Measurements from ENCODE around the gene CNGB1. TPM values are rescaled to one million over a fixed set of nuclear protein-coding genes. Genes with fewer than 3 reads are reported as not detected.

The CNGB1 gene
- total RNA-seq, 2 experiments from 2014 or later: not detected

GRCh38 chr16:57955572-57956188 lies 15.2 kb downstream of the CNGB1 start:
- no peak for ATAC-seq (ENCODE audit: poor library complexity)
- no peaks in the 10 kb centered on the region for H3K4me1 ChIP-seq (ENCODE audit: insufficient read depth, low read length)
- no peak overlapping the region for H3K4me3 Mint-ChIP-seq
- H3K4me3 ChIP-seq (ENCODE audit: low read length): no peak overlapping the region
- no peaks in the 10 kb centered on the region for H3K4me1 Mint-ChIP-seq (ENCODE audit: low read depth)
- no peaks in the 10 kb centered on the region for H3K9me3 Mint-ChIP-seq
- H3K27me3 ChIP-seq (ENCODE audit: control insufficient read depth in 1 of 2, insufficient read depth in 2 of 2, low read length in 2 of 2): no peaks in the 10 kb centered on the region
- no peaks in the 10 kb centered on the region for H3K36me3 Mint-ChIP-seq (ENCODE audit: low read depth)
- H3K9me3 ChIP-seq (ENCODE audit: control insufficient read depth in 1 of 2, insufficient read depth in 1 of 2, low read length in 2 of 2): no peaks in the 10 kb centered on the region
- CTCF ChIA-PET: no interaction called here
- intact Hi-C loops (cut with DNase I, micrococcal nuclease): no loop called here
- no peak for DNase-seq
- H3K27me3 Mint-ChIP-seq: no peaks in the 10 kb centered on the region
- POLR2A ChIA-PET: no interaction called here
- TF ChIP-seq CTCF (IDR thresholded peaks at IDR 0.05): no peak
- no peaks in the 10 kb centered on the region for H3K36me3 ChIP-seq (ENCODE audit: insufficient read depth, low read length)
- no peak overlapping the region for H3K27ac Mint-ChIP-seq
- no peak overlapping the region for H3K27ac ChIP-seq (ENCODE audit: low read depth in 1 of 2, low read length in 2 of 2)

GRCh38 chr16:57953857-57954256 lies 17.1 kb downstream of the CNGB1 start:
- Histone ChIP-seq H3K4me3 (ENCODE audit: low read length) (no peak overlapping the region), H3K9me3 (ENCODE audit: control insufficient read depth in 1 of 2, insufficient read depth in 1 of 2, low read length in 2 of 2) (no peaks in the 10 kb centered on the region), H3K36me3 (ENCODE audit: insufficient read depth, low read length) (no peaks in the 10 kb centered on the region), H3K27me3 (ENCODE audit: control insufficient read depth in 1 of 2, insufficient read depth in 2 of 2, low read length in 2 of 2) (peaks cover 0 to 4% of the 10 kb centered on the region in 2 experiments), H3K4me1 (ENCODE audit: insufficient read depth, low read length) (no peaks in the 10 kb centered on the region), H3K27ac (ENCODE audit: low read depth in 1 of 2, low read length in 2 of 2) (no peak overlapping the region)
- no peaks in the 10 kb centered on the region for H3K36me3 Mint-ChIP-seq (ENCODE audit: low read depth)
- no peaks in the 10 kb centered on the region for H3K9me3 Mint-ChIP-seq
- H3K4me3 Mint-ChIP-seq: no peak overlapping the region
- no peak overlapping the region for H3K27ac Mint-ChIP-seq
- H3K27me3 Mint-ChIP-seq: no peaks in the 10 kb centered on the region
- no peaks in the 10 kb centered on the region for H3K4me1 Mint-ChIP-seq (ENCODE audit: low read depth)
- no peak for TF ChIP-seq CTCF (IDR thresholded peaks at IDR 0.05)
- intact Hi-C loops (cut with DNase I, micrococcal nuclease): no loop called here
- DNase-seq (no peak), ATAC-seq (ENCODE audit: poor library complexity) (no peak)
- ChIA-PET POLR2A (no interaction called here), CTCF (no interaction called here)

GRCh38 chr16:57952909-57953308 lies 18.0 kb downstream of the CNGB1 start:
- no peaks in the 10 kb centered on the region for H3K4me1 Mint-ChIP-seq (ENCODE audit: low read depth)

More at GRCh38 chr16:57952909-57953308, 18.0 kb downstream of the CNGB1 start:
- H3K27me3 Mint-ChIP-seq: no peaks in the 10 kb centered on the region
- Histone ChIP-seq H3K36me3 (ENCODE audit: insufficient read depth, low read length) (no peaks in the 10 kb centered on the region), H3K9me3 (ENCODE audit: control insufficient read depth in 1 of 2, insufficient read depth in 1 of 2, low read length in 2 of 2) (no peaks in the 10 kb centered on the region), H3K27ac (ENCODE audit: low read depth in 1 of 2, low read length in 2 of 2) (no peak overlapping the region), H3K4me3 (ENCODE audit: low read length) (no peak overlapping the region), H3K4me1 (ENCODE audit: insufficient read depth, low read length) (no peaks in the 10 kb centered on the region), H3K27me3 (ENCODE audit: control insufficient read depth in 1 of 2, insufficient read depth in 2 of 2, low read length in 2 of 2) (peaks cover 0 to 4% of the 10 kb centered on the region in 2 experiments)
- POLR2A ChIA-PET: no interaction called here
- no peaks in the 10 kb centered on the region for H3K9me3 Mint-ChIP-seq
- no peaks in the 10 kb centered on the region for H3K36me3 Mint-ChIP-seq (ENCODE audit: low read depth)
- H3K27ac Mint-ChIP-seq: no peak overlapping the region
- intact Hi-C loops (cut with DNase I, micrococcal nuclease): no loop called here
- DNase-seq: no peak
- no peak overlapping the region for H3K4me3 Mint-ChIP-seq
- TF ChIP-seq CTCF (IDR thresholded peaks at IDR 0.05): no peak
- CTCF ChIA-PET: no interaction called here
- no peak for ATAC-seq (ENCODE audit: poor library complexity)
